Thymus (tissue), 11 donors: Measurements from ENCODE around the gene MLANA. TPM values are rescaled to one million over a fixed set of nuclear protein-coding genes. Genes with fewer than 3 reads are reported as not detected.

ENCODE experiments used
- DNase-seq, 9 donors: peaks; one replicate each; pipeline ENCODE4 v3.0.0-alpha.2; 2013; ENCODE audit warnings: low spot score in 9 of 9, low read depth in 6 of 9, missing footprints in 1 of 9
- H3K27ac ChIP-seq, 2 donors: one replicate each; pipeline ENCODE4 v1.5.1; 2013; ENCODE audit warnings: control low read depth in 1 of 2, low read depth in 1 of 2, low read length in 1 of 2, mild to moderate bottlenecking in 1 of 2, moderate library complexity in 1 of 2
- H3K27me3 ChIP-seq, 2 donors: one replicate each; pipeline ENCODE4 v1.5.1; 2013; ENCODE audit warnings: low read length in 1 of 2; ENCODE audit not compliant: control insufficient read depth in 2 of 2, insufficient read depth in 1 of 2
- H3K36me3 ChIP-seq, 2 donors: one replicate each; pipeline ENCODE4 v1.5.1; 2013; ENCODE audit warnings: low read length in 1 of 2, mild to moderate bottlenecking in 1 of 2, moderate library complexity in 1 of 2; ENCODE audit not compliant: control insufficient read depth in 2 of 2, insufficient read depth in 2 of 2
- H3K4me1 ChIP-seq, 2 donors: one replicate each; pipeline ENCODE4 v1.5.1; 2013; ENCODE audit warnings: low read length in 2 of 2; ENCODE audit not compliant: control insufficient read depth in 2 of 2, insufficient read depth in 2 of 2
- H3K4me3 ChIP-seq, 2 donors: one replicate each; pipeline ENCODE4 v1.5.1; 2013; ENCODE audit warnings: low read length in 2 of 2, control low read depth in 1 of 2, mild to moderate bottlenecking in 1 of 2
- H3K9me3 ChIP-seq, 2 donors: one replicate each; pipeline ENCODE4 v1.5.1; 2013; ENCODE audit warnings: low read length in 1 of 2, mild to moderate bottlenecking in 1 of 2; ENCODE audit not compliant: control insufficient read depth in 2 of 2, insufficient read depth in 1 of 2
- WGBS: extraction: QIAGEN DNeasy Blood & Tissue Kit; methylation state at CpG from one replicate; pipeline ENCODE4 v1.1.7; 2013; 5-methylcytosine and 5-hydroxymethylcytosine counted together
- polyA plus RNA-seq: library from polyadenylated mRNA; stranded (reverse); fragments of 200-250 nt; gene quantifications from one replicate; pipeline ENCODE4 v1.2.3, GENCODE V29; 2013
- total RNA-seq: library from RNA; stranded (reverse); fragments of 120-200 nt; gene quantifications from one replicate; pipeline ENCODE4 v1.2.4, GENCODE V29; 2013
- donor health status: healthy.

Gene MLANA
- total and polyA plus RNA-seq, 2 donors, result 0.09 TPM; not detected in 1

DNA sequence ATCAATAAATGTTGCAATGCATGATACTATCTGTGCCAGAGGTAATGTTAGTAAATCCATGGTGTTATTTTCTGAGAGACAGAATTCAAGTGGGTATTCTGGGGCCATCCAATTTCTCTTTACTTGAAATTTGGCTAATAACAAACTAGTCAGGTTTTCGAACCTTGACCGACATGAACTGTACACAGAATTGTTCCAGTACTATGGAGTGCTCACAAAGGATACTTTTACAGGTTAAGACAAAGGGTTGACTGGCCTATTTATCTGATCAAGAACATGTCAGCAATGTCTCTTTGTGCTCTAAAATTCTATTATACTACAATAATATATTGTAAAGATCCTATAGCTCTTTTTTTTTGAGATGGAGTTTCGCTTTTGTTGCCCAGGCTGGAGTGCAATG lies 18.2 kb downstream of the MLANA start:
- H3K27me3 ChIP-seq, result no peaks in the 10 kb centered on the region
- no peak for DNase-seq
- no peak overlapping the region for H3K4me3 ChIP-seq
- WGBS, result 98% methylated on average over 3 of the region's 3 CpGs
- H3K27ac ChIP-seq, result no peak overlapping the region
- no peaks in the 10 kb centered on the region for H3K4me1 ChIP-seq
- H3K36me3 ChIP-seq, result peaks cover 0 to 3% of the 10 kb centered on the region in 2 donors
- H3K9me3 ChIP-seq, result no peaks in the 10 kb centered on the region

DNA sequence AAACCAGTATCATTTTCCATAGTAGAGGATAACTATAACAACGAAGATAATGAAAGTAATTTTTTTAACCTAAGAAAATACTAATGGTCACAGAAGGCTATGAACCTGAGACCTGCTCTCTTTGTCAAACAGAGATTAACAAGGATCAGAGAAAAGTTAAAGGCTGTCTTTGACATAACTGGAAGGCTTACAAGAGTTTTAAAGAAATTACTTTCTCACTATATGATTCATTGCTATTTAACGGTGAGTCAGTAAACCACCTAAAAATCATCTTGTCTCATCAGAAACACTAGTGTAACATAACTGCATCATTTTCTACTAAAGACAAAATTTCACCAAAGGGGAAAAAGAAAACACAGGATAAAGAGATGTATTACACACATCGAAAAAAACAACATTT lies 19.3 kb downstream of the MLANA start:
- Histone ChIP-seq H3K4me3 (no peak overlapping the region), H3K36me3 (peaks cover 0 to 3% of the 10 kb centered on the region in 2 donors), H3K27ac (no peak overlapping the region), H3K9me3 (no peaks in the 10 kb centered on the region), H3K27me3 (no peaks in the 10 kb centered on the region), H3K4me1 (no peaks in the 10 kb centered on the region)
- 91% methylated on average over 3 of the region's 3 CpGs for WGBS
- no peak for DNase-seq

DNA sequence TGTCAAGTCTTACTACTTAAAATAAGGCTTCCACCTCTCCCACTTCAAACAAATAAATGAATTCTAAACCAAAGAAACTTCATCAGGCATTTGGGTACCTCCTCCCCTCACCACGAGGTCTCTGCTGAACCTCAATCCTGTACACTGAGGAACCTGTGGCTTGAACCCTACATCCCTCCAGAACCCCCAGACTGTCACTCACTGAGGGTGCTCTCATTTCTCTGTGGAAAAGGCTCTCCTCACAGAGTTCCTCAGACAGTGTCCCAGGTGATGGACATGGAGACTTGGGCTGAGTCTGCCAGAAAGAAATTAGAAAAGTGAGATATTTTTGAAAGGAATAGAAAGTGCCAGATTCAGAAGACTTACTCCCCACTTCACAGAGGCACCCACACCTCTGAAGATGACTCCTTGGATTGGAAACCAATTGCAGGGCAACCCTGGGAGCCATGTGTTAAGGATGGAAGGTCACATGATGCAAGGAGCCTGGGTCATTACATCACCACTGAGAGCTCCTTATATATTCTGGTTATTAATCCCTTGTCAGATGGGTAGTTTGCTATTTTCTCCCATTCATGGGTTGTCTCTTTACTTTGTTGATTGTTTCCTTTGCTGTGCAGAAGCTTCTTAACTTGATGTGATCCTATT lies 19.8 kb downstream of the MLANA start:
- DNase-seq, result no peak
- Histone ChIP-seq H3K4me3 (no peak overlapping the region), H3K4me1 (no peaks in the 10 kb centered on the region), H3K36me3 (peaks cover 0 to 3% of the 10 kb centered on the region in 2 donors), H3K27me3 (no peaks in the 10 kb centered on the region), H3K9me3 (no peaks in the 10 kb centered on the region), H3K27ac (no peak overlapping the region)
- 85% methylated on average over 1 of the region's 1 CpG for WGBS

DNA sequence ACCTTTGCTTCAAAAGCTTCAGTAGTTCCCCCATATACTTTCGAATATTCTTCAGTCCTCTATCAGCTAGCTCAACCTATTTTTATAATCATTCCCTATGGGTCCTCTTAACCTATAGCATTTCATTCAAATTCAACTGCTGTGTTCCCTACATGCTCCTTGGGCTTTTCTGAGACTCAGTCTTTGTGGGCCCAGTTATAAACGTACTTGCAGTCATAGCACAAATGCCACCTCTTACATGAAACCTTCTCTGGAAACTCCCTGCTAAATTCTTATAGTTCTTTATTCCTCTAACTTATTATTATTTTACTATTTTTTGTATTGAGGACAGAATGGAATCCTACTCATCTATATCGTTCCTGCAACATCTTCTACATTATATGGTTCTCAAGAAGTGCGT lies 24.7 kb downstream of the MLANA start:
- Histone ChIP-seq H3K9me3 (no peaks in the 10 kb centered on the region), H3K4me3 (no peak overlapping the region), H3K36me3 (peaks cover 2 to 6% of the 10 kb centered on the region in 2 donors), H3K4me1 (no peaks in the 10 kb centered on the region), H3K27ac (no peak overlapping the region), H3K27me3 (no peaks in the 10 kb centered on the region)
- 85% methylated on average over 4 of the region's 4 CpGs for WGBS
- no peak for DNase-seq

DNA sequence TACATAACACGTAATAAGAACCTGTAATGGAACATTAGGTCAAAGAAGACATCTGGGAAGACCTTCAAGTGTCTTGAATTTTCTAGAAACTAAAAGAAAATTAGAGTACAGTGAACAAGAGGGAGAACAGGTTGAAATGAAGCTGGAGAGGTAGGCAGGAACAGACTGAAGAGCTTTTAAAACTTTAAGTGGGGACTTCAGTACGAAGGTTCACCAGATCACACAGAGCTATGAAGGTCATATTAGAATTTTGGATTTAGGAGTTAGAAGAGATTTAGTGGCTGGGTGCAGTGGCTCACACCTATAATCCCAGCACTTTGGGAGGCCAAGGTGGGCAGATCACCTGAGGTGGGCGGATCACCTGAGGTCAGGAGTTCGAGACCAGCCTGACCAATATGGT lies 26.6 kb downstream of the MLANA start:
- 93% methylated on average over 4 of the region's 4 CpGs for WGBS
- no peak overlapping the region for H3K27ac ChIP-seq

DNA sequence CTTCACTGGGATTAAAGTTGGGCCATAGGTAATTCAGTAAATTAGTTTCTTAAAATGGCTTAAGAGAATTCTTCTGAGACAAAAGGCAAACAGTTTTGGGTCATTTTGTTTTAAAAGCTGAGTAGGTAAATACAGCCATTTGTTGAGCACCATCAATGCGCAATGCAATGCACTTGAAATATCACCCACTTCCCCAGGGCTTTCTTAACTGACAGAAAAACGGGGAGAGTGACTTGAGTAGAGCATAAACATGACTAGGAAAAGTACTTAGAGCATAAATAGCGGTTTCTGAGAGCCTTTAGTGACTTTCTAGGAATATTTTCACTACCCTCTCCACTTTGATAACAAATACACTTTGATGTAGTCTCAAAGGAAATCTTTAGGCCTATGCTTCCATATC lies 27.2 kb downstream of the MLANA start:
- Histone ChIP-seq H3K36me3 (peaks cover 15 to 17% of the 10 kb centered on the region in 2 donors), H3K27me3 (no peaks in the 10 kb centered on the region), H3K27ac (no peak overlapping the region), H3K4me1 (peaks cover 0 to 2% of the 10 kb centered on the region in 2 donors), H3K4me3 (no peak overlapping the region), H3K9me3 (no peaks in the 10 kb centered on the region)
- no peak for DNase-seq
- WGBS, result 67% methylated on average over 3 of the region's 3 CpGs

More for the DNA sequence above, 26.6 kb downstream of the MLANA start:
- Histone ChIP-seq H3K4me1 (peaks cover 0 to 2% of the 10 kb centered on the region in 2 donors), H3K27me3 (no peaks in the 10 kb centered on the region), H3K4me3 (no peak overlapping the region), H3K36me3 (peaks cover 10% of the 10 kb centered on the region in 2 donors), H3K9me3 (no peaks in the 10 kb centered on the region)
- DNase-seq, result no peak

DNA sequence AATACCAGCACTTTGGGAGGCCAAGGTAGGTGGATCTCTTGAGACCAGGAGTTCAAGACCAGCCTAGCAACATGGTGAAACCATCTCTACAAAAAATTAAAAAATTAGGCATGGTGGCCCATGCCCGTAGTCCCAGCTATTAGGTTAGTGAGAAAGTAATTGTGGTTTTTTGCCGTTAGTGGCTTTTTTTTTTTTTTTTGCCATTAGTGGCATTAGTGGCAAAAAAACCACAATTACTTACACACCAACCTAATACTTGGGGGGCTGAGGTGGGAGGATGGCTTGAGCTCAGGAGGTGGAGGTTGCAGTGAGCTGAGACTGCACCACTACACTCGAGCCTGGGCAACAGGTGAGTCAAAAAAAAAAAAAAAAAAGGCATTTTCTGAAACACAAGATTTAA lies 27.8 kb downstream of the MLANA start:
- Histone ChIP-seq H3K4me1 (peaks cover 0 to 2% of the 10 kb centered on the region in 2 donors), H3K9me3 (no peaks in the 10 kb centered on the region), H3K27ac (no peak overlapping the region), H3K36me3 (peaks cover 17 to 18% of the 10 kb centered on the region in 2 donors), H3K27me3 (no peaks in the 10 kb centered on the region), H3K4me3 (no peak overlapping the region)
- WGBS, result 94% methylated on average over 3 of the region's 3 CpGs
- no peak for DNase-seq

DNA sequence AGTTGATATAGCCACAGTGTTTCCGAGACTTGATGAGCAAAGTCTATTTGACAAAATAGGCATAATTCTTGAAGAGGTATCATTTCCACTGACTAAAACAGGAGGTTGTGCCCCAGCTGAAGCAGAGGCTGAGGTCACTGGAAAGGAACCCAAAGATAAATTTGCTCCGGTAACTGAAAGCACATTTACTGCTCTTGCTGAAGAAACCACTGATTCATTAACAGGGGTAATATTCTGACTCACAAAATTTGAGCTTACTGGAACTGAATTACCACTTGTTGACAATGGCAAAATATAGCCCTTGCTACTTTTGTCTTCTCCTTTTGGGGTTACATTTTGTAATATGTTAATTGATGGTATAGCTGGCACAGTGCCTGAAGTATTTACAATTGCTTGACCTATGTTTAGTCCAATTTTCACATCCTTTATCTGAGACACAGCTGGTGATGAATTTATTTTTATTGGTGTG lies 30.2 kb downstream of the MLANA start:
- Histone ChIP-seq H3K36me3 (peaks cover 17 to 22% of the 10 kb centered on the region in 2 donors), H3K27ac (no peak overlapping the region), H3K4me3 (no peak overlapping the region), H3K4me1 (peaks cover 0 to 2% of the 10 kb centered on the region in 2 donors), H3K9me3 (no peaks in the 10 kb centered on the region), H3K27me3 (no peaks in the 10 kb centered on the region)
- WGBS, result 94% methylated on average over 2 of the region's 2 CpGs
- DNase-seq, result no peak

DNA sequence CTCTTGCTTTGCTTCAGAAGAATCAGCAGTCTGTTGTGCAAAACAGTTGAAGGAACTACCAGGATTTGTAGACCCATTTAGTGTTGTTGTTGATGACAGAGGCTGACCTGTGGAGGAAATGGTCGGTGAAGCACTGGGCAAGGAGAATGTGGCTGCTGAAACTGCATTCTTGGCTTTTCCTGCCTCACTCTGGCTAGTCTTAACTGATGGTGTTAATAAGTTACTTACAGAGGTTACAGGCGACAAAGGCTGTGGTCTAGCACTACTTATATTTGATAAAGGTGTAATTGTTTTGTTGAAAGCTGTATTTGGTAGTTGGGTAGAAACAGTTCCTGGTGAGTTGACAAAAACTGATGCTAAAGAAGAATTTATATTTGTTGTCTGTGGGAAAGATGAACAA lies 31.5 kb downstream of the MLANA start:
- Histone ChIP-seq H3K36me3 (peaks cover 17 to 22% of the 10 kb centered on the region in 2 donors), H3K9me3 (no peaks in the 10 kb centered on the region), H3K27ac (no peak overlapping the region), H3K4me3 (no peak overlapping the region), H3K27me3 (no peaks in the 10 kb centered on the region), H3K4me1 (peaks cover 0 to 2% of the 10 kb centered on the region in 2 donors)
- no peak for DNase-seq
- WGBS, result 95% methylated on average over 2 of the region's 2 CpGs
